HFFc6 (cell line): ENCODE results near the gene ARID3C. TPM values are rescaled to one million over a fixed set of nuclear protein-coding genes. Genes with fewer than 3 reads are reported as not detected.

Experiments
- DNase-seq: peaks from one replicate; pipeline ENCODE4 v3.0.0-alpha.2; 2018
- H3K27ac Mint-ChIP-seq: 2 replicates; pipeline ENCODE4 v1.8.0; 2020; ENCODE audit warnings: mild to moderate bottlenecking, mixed read lengths
- H3K27me3 Mint-ChIP-seq: 2 replicates; pipeline ENCODE4 v1.8.0; 2021; ENCODE audit warnings: mild to moderate bottlenecking, moderate library complexity, mixed read lengths; ENCODE audit not compliant: insufficient read depth
- H3K36me3 Mint-ChIP-seq: 2 replicates; pipeline ENCODE4 v1.8.0; 2021; ENCODE audit warnings: low read depth, mixed read lengths
- H3K4me1 Mint-ChIP-seq: 2 replicates; pipeline ENCODE4 v1.8.0; 2020; ENCODE audit warnings: low read depth, mixed read lengths
- H3K4me3 Mint-ChIP-seq: 2 replicates; pipeline ENCODE4 v1.8.0; 2020; ENCODE audit warnings: mild to moderate bottlenecking, moderate library complexity, mixed read lengths
- H3K9me3 Mint-ChIP-seq: 2 replicates; pipeline ENCODE4 v1.8.0; 2020; ENCODE audit warnings: mild to moderate bottlenecking, mixed read lengths
- CTCF ChIP-seq: fragments of 200-600 bp; sonication (generic); IDR thresholded peaks from 2 replicates; pipeline ENCODE4 v1.5.0; 2021; ENCODE audit warnings: antibody characterized with exemption, mild to moderate bottlenecking
- total RNA-seq, 6 experiments: library from RNA; stranded (reverse); fragmentation: NEBNext Ultra II Directional; extraction: Animal tissue kit (Norgen Biotek cat#: 25700); gene quantifications; 2 replicates in 1 of 6; 3 replicates in 5 of 6; pipeline ENCODE4 v1.2.3, GENCODE V29; 2021

The ARID3C gene
- total RNA-seq, 6 experiments from 2014 or later = 0.14 to 0.17 TPM; not detected in 4

DNA sequence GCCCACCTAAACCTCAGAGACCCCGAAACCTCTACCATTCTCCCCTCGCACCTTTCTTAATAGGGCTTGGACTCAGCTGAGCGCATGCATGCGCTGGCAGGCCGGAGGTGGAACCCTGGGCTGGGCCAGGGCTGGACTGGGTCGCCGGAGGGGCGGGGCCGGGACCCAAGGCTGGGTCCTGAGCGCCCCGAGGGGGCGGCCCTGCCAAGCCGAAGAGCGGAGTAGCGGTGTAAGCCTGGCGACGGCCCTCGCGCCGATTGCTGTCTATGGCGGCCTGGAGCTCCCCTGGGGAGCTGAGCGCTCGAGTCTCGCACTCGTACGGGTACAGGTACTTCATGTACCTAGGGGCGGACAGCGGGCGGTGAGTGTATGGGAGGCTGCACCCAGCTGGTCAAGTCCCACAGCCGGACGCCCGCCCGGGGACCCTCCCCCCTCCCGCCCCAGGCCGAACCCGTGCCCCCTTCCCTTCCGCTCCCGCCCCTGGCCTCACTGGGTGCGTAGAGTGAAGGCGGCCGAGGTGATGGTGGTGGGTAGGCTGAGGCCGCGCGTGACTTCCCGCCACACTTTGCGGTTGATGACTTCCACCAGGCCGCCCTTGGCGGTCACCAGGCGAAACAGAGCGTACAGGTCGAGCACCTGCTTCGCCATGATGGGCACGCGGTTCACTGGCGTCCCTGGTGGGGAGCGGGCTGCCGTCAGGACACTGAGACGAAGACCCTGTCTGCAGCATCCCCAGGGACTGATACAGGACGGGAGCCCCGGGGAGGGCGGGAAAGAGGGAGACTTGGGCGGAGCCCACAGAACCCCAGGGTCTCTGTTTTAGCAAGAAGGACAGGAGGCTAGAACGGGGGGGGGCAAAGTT, 5.3 kb downstream of the ARID3C start:
- DNase-seq = no peak
- H3K27me3 Mint-ChIP-seq = peaks cover 41% of the 10 kb centered on the region
- H3K27ac Mint-ChIP-seq = no peak overlapping the region
- H3K4me1 Mint-ChIP-seq = peaks cover 37% of the 10 kb centered on the region
- H3K9me3 Mint-ChIP-seq = no peaks in the 10 kb centered on the region
- no peak overlapping the region for H3K4me3 Mint-ChIP-seq
- no peaks in the 10 kb centered on the region for H3K36me3 Mint-ChIP-seq
- TF ChIP-seq CTCF = no peak

DNA sequence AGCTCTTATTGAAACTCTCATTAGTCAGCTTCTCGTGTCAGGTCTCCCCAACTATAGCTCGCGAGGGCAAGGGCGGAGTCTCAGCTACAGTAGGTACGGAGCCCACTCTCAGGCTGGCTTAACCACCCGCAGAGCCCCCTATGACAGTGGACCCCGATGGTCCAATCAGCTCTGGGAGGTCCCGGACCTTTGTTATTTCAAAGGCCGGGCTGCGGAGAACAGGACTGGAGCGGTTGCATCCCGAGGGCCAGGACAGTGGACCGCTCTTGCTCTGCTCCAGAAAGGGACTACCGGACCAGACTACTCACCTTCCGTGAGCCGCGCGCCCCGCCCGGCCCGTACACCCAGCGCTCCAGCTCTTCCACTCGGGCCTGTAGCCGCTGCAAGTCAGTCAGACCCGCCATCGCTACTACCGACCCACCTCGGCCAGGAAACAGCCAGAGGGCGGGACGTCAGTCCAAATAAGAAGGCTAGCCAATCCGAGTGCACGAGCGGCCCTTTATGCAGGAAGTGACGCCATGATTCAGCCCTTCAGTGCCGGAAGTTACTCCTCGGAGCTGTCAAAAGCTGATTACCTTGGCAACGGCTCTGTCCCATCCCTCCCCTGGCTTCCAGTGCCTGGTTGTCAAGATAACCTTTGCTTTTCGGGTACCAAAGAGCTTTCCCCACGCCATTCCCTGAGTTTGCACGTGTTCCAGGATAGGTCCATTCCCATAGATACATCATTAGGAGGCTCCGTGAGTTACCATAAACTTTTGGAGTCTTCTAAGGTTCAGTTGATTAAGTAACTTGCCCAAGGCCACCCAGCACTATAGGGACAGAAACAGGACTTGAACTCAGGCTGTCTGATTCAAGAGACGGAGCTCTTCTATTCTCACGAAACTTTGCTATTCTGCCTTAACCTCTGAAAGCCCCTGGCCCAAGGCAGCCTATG, 8.5 kb downstream of the ARID3C start, which contains the start of gene DCTN3:
Gene DCTN3, minus strand, starts transcription at position 435 of the 934 bp plus-strand sequence. Its CDS starts 31 bp downstream, at position 404.
- TF ChIP-seq CTCF = no peak
- peaks cover 30% of the 10 kb centered on the region for H3K4me1 Mint-ChIP-seq
- peaks cover 13% of the 10 kb centered on the region; the same call in 1 of the 2 replicates for H3K36me3 Mint-ChIP-seq
- DNase-seq = peak; percentile 93
- no peaks in the 10 kb centered on the region for H3K9me3 Mint-ChIP-seq
- peaks cover 23% of the 10 kb centered on the region for H3K27me3 Mint-ChIP-seq
- H3K27ac Mint-ChIP-seq = peak within 1 kb of the TSS; percentile 75
- H3K4me3 Mint-ChIP-seq = peak within 1 kb of the TSS; percentile 98

DNA sequence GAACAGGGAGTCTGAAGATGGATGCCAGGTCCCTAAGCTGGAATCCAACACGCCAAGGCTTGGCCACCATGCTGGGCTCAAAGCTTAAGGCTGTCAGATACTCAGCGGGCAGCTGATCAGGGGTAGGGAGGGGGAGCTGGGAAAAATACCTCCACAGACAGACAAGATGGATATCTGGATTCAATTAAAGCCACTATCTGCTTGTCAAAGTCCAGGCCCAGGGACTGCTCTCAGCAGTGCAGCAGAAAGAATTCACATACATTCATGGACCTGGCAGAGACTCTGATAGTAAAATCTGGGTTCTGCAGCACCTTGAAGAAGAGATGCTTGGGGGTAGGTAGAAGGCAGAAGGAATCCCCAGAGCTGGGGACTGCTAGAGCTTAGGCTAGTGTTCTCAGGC, 13.7 kb downstream of the ARID3C start:
- Mint-ChIP-seq H3K27ac (no peak overlapping the region), H3K9me3 (no peaks in the 10 kb centered on the region), H3K36me3 (peaks cover 13% of the 10 kb centered on the region; the same call in 1 of the 2 replicates), H3K4me1 (peaks cover 32% of the 10 kb centered on the region), H3K4me3 (no peak overlapping the region), H3K27me3 (no peaks in the 10 kb centered on the region)
- TF ChIP-seq CTCF = no peak
- DNase-seq = no peak

GRCh38 chr9:34612788-34613390, 16.0 kb downstream of the ARID3C start:
- H3K4me3 Mint-ChIP-seq = peak overlapping the region; percentile 93
- H3K9me3 Mint-ChIP-seq = no peaks in the 10 kb centered on the region
- peak overlapping the region; percentile 84 for H3K27ac Mint-ChIP-seq
- H3K27me3 Mint-ChIP-seq = no peaks in the 10 kb centered on the region
- peak; percentile 71 for DNase-seq
- peak; percentile 91 for TF ChIP-seq CTCF
- H3K4me1 Mint-ChIP-seq = peaks cover 18% of the 10 kb centered on the region
- peaks cover 13% of the 10 kb centered on the region; the same call in 1 of the 2 replicates for H3K36me3 Mint-ChIP-seq
